Measurements from ENCODE around the gene TP53I13. TPM values are rescaled to one million over a fixed set of nuclear protein-coding genes. Genes with fewer than 3 reads are reported as not detected.
A peak's percentile ranks its signal among the peaks of the same experiment; 100 is the strongest.

TP53I13 gene
- total and polyA plus RNA-seq, 11 donors, result 23.8 to 93.0 (median 42.7) TPM

DNA sequence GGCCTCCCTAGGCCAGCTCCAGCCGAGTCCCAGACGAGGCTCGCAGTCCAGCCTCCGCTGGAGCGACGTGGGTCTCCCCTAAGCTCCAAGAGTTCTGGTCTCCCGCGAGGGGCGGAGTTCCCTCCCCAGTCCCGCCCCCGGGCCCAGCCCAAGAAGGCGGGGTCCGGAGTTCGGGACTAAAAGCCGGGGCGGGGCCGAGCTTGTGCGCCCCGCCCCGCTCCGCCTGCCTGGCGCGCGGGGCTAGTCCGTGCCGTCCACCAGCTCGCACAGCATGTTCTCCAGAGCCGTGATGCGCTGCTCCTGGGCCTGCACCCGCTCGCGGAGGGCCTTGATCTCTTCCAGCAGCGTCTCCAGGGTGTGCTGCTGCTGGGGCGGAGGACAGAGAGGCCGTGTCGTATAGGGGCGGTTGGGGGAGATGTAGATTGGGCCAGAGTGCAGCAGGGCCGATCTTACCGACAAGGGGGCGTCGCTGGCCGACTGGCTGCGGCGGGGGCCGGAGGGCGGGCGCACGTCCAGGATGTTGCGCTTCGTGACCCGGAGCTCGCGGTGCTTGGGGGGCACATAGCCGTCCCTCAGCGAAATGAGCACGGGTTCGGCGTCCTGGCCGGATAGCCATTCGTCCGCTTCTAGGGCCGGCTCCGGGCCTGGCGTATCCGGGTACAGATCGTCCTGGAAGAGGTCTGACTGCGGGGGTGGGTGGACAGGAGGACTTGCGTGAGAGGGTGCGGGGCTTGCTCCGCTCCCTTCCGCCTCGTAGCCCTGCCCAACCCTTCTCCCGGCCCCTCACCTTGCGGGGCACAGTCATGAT, 47.2 kb downstream of the TP53I13 start:
- 21 to 38% (median 28%) methylated on average over 41 to 74 of the region's 74 CpGs for WGBS, 4 donors
- peak overlapping the region in 11 of 12 donors; percentile 29 to 61 (median 48) for H3K4me3 ChIP-seq

GRCh38 chr17:29616300-29617048, 48.0 kb downstream of the TP53I13 start:
- Histone ChIP-seq H3K36me3 (peaks cover 0 to 10% (median 0%) of the 10 kb centered on the region in 9 donors), H3K27ac (peak overlapping the region in 2 of 12 donors; percentile 44 to 51), H3K27me3 (no peaks in the 10 kb centered on the region), H3K4me3 (peak overlapping the region in 11 of 12 donors; percentile 29 to 61 (median 48)), H3K4me1 (peaks cover 6 to 87% (median 68%) of the 10 kb centered on the region in 12 donors), H3K9me3 (no peaks in the 10 kb centered on the region)
- ATAC-seq (no peak), DNase-seq (peak in 1 of 5 donors; percentile 31)
- intact Hi-C loops (cut with DNase I), result loop anchor here in 1 of 10 donors (5.0 kb wide), 2 partner anchors 34 to 161 kb away; no protein-coding TSS in a partner anchor
- TF ChIP-seq CTCF (IDR thresholded peaks at IDR 0.05) (no peak), POLR2A (IDR thresholded peaks at IDR 0.05) (no peak)
- 63 to 71% (median 67%) methylated on average over 21 to 32 of the region's 32 CpGs for WGBS, 4 donors

More for the DNA sequence above, 47.2 kb downstream of the TP53I13 start:
- Histone ChIP-seq H3K36me3 (peaks cover 0 to 10% (median 0%) of the 10 kb centered on the region in 9 donors), H3K27ac (peak overlapping the region in 7 of 12 donors; percentile 30 to 53 (median 41)), H3K9me3 (no peaks in the 10 kb centered on the region), H3K4me1 (peaks cover 6 to 79% (median 63%) of the 10 kb centered on the region in 12 donors), H3K27me3 (no peaks in the 10 kb centered on the region)
- intact Hi-C loops (cut with DNase I), result loop anchor here in 2 of 10 donors (2.0 to 5.0 kb wide), 3 partner anchors 23 to 162 kb away; partner anchors contain the start of gene ANKRD13B (in 1 of the 2)
- peak; percentile 84 to 91 (median 87) for DNase-seq
- TF ChIP-seq POLR2A (IDR thresholded peaks at IDR 0.05) (peak in 1 of 2 donors; percentile 64), CTCF (IDR thresholded peaks at IDR 0.05) (peak in 1 of 12 donors; percentile 18)
- peak; percentile 32 to 64 (median 62) for ATAC-seq

DNA sequence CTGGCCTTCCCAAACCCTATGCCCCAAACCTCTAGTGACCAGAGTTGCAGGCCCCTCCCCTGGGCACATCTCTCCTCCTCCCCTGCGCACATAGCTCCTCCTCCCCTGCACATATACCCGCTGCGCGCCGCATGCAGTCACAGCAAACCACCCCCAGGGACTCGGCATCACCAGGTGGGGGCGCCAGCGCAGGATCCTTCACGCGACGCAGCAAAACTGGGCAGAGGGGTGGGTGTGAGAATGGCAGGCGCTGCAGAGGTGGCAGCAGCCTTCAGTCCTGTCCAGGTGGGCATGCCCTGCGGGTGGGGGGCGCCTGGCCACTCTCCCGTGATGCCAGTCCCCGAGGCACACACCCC, 48.6 kb downstream of the TP53I13 start:
- Histone ChIP-seq H3K36me3 (peaks cover 0 to 10% (median 0%) of the 10 kb centered on the region in 9 donors), H3K4me3 (peak overlapping the region in 9 of 12 donors; percentile 27 to 61 (median 43)), H3K27ac (no peak overlapping the region), H3K4me1 (peaks cover 6 to 93% (median 72%) of the 10 kb centered on the region in 12 donors), H3K27me3 (no peaks in the 10 kb centered on the region), H3K9me3 (no peaks in the 10 kb centered on the region)
- ATAC-seq, result no peak
- intact Hi-C loops (cut with DNase I), result loop anchor here in 1 of 10 donors (5.0 kb wide), 2 partner anchors 35 to 160 kb away; no protein-coding TSS in a partner anchor
- DNase-seq, result peak in 4 of 5 donors; percentile 64 to 89 (median 71)
- TF ChIP-seq CTCF (IDR thresholded peaks at IDR 0.05) (peak in 10 of 12 donors; percentile 17 to 56 (median 38)), POLR2A (IDR thresholded peaks at IDR 0.05) (no peak)
- WGBS, 4 donors, result 25 to 57% (median 34%) methylated on average over 15 to 16 of the region's 16 CpGs
